HG02571 (cell line): ENCODE results near the gene CFAP410.

Source experiments
- ATAC-seq: cut with Tn5 transposase; IDR thresholded peaks from one replicate; pipeline ENCODE4 v1.9.1; 2021; ENCODE audit warnings: mild to moderate bottlenecking, moderate library complexity; ENCODE audit not compliant: unreplicated experiment

Gene CFAP410

DNA sequence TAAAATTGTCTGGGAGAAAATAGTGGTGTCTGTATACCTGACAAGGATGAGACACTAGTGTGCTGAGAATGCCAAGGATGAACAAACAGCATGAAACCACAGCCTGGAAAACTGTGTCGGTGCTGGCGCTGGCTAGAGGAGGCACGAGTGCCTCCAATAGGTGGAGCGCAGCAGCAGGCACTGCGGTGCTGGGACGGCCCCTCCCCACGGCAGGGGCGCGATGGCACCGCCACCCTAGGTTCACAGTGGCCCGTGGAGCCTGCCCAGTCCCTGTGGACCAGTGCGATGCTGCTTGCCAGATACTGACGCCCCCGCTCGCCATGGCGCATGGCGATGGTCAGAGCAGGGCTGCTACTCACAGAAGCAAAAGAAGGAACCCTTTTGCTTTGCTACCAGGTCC is 6.8 kb downstream of the CFAP410 start:
- ATAC-seq, result no peak

DNA sequence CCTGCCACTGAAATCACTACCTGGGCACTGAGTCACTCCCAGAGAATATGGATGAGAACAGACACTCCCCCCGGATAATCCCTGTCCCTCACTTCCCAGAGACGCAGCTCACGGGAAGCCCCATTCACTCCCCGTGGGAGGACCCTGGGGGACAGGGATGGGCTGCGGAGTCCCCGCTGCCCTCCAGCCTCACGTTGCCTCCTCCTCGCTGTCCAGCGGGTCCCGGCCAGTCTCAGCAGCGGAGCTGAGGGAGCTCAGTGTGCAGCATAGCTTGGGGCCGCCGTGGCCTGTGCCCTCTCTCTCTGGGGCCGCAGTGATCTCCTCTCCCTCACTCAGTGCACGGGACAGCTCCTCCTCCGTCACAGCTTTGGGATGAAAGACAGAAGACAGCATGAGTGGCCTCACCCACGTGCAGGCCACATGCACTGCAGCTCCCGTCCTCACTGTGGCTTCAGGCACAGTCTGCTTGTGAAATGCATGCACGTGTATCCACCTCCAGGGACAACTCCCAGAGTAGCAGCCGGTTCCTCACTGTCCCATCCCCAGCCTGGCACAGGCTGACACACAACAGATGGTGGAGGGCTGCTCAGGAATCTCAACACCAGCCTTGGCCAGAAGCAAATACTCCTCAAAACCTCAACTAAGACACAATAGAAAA is 7.4 kb downstream of the CFAP410 start:
- no peak for ATAC-seq

DNA sequence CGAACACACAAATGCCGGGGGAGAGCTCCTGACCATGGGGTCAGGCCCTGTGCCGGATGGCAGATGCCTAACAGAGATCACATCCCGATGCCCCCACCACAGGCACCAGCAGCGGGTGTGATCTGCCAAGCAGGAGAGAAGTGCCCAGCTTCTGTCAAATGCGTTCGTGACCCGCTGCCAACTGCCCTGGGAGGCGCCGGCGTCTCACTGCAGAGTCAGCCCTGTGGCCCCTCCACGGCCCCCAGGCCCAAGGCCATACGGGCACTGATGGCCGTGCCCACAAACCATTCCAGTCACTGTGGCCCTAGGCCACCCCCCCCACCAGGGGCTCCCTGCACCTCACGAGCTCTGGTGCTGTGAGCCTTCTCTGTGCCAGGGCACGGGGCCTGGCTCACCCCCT is 8.0 kb downstream of the CFAP410 start:
- no peak for ATAC-seq

- no peak for ATAC-seq
These were observed 8.5 kb downstream of the CFAP410 start for GRCh38 chr21:44330698-44331097.

DNA sequence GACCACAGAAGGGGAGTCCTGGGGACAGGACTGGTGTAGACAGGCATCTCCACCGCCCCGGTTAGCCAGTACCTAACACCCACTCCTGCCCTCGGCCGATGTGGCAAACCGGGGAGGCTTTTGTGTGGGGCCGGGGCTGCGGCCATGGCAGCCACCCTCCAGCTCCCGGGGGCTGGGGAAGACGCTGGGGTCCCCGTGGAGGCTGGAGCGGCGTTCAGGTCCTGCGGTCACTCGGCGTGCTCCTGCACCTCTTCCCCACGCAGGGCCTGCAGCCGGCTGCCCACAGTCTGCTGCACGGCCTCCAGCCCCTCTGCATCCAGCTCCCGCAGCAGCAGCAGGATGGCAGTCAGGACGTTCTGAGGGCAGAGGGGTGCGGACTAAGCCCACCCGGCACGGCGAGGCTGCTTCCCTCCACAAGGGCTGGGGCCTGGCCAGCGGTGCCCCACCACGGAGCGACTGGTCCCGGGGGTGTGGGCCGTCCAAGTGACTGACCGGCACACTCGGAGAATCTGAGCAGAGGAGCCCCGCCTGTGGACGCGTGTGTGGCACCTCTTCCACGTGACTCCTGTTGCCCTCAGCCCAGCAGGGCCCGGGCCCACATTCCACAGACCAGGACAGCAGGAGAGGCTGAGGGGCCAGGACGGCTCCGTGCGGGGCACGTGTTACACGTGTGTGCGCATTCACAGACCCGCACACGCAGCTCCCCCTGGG is 9.1 kb downstream of the CFAP410 start:
- no peak for ATAC-seq

GRCh38 chr21:44329086-44329889 is 9.9 kb downstream of the CFAP410 start:
- ATAC-seq, result no peak

DNA sequence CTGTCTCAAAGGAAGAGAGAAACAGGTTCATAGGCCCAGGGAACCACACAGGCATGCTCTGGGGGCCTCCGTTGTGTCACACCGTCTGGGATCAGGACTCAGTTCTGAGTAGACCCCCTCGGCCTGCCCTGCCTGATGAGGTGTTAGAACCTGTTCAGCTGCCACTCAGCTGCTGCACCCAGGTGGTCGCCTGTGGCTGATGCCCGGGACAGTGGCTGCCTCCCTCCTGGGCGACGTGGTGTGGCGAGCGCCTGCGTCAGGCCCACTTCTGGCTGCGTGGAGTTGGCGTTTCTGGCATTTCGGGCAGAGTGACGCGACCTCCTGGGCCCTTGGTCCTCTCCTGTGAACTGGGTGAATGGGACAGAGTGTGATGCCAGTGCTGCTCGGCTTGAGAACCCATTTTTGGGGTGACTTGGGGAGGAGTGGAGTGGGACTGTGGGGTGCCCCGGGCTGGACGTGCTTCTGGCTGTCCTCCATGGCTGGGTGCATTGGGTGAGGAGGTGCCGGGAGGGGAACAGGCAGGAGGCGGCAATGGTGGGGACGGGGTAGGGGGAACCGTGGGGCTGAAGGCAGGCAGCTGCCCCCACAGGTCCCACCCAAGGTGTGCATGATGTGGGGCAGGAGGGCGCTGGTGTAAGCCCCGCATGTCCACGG is 10.8 kb downstream of the CFAP410 start:
- ATAC-seq, result no peak

- ATAC-seq, result no peak
These were observed 11.6 kb downstream of the CFAP410 start for GRCh38 chr21:44327603-44327974.

GRCh38 chr21:44326716-44327602 is 12.2 kb downstream of the CFAP410 start:
- ATAC-seq, result no peak

DNA sequence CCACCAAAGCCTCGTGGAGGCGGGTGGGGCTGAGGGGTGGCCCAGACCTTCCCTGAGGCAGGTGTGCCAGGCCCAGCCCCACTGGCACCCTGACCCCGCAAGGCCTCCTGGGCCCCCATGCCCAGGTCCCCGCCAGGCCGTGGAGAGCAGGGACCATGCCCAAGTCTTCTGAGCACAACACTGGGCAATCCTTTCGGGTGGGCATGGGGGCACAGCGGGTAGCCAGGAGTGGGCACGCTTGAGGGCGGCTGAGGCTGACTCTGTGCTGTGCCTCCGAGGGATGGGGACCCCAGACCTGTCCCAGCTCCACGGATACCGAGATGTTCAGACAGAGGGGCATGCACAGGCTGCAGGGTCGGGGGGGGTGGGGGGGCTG is 12.9 kb downstream of the CFAP410 start:
- ATAC-seq, result no peak

DNA sequence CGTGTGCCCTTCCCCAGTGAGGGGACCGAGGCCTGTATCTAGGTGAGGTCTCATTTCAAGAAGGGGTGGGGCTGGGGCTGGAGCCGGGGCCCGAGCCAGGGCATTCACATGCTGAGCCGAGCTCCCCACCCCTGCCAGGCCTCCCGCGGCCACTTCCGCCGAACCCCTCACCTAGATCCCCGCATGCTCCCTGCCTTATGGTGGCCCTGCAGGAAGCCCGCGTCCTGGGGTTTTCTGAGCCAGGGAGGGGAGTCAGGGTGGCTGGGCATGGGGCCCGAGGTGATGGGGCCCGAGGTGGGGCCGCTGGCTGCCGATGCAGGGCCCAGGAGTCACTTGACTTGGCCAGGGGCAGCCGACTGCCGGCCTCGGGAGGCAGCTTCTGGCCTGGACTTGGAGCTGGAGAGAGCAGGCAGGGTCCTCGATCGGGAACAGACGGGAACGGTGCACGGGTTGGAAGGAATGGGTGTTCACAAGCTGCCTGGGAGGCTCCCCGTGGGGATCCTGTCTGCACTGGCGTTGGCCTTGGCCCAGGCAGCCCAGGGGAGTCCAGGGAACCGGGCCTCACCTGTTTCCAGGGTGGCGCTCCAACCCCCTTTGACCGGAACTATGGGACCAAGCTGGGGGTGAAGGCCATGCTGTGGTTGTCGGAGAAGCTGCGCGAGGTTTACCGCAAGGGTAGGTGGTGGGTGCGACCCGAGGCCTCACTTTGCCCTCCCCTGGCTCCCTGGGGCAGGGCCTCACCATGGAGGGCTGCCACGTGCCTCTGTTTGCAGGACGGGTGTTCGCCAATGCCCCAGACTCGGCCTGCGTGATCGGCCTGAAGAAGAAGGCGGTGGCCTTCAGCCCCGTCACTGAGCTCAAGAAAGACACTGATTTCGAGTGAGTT is 13.6 kb downstream of the CFAP410 start:
- no peak for ATAC-seq

GRCh38 chr21:44324854-44325107 is 14.4 kb downstream of the CFAP410 start:
- ATAC-seq, result no peak

GRCh38 chr21:44324106-44324853 is 14.9 kb downstream of the CFAP410 start:
- ATAC-seq, result no peak

DNA sequence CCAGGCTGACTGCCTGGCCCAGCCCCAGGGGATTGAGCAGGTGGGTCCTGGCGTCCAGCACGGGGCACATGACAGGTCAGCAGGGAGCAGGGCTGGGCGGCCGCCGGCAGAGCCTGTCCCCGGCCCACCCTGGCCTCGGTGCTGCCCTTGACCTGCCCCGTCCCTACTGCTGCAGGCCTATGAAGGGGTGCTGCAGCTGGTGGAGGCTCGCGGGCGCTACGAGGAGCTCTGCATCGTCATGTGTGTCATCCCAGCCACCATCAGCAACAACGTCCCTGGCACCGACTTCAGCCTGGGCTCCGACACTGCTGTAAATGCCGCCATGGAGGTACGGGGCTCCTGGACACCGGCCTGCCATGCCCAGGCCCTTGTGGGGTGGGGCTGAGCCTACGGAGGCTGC is 15.6 kb downstream of the CFAP410 start:
- ATAC-seq, result no peak

GRCh38 chr21:44322621-44323325 is 16.4 kb downstream of the CFAP410 start:
- ATAC-seq, result no peak

GRCh38 chr21:44321846-44322450 is 17.2 kb downstream of the CFAP410 start:
- no peak for ATAC-seq

DNA sequence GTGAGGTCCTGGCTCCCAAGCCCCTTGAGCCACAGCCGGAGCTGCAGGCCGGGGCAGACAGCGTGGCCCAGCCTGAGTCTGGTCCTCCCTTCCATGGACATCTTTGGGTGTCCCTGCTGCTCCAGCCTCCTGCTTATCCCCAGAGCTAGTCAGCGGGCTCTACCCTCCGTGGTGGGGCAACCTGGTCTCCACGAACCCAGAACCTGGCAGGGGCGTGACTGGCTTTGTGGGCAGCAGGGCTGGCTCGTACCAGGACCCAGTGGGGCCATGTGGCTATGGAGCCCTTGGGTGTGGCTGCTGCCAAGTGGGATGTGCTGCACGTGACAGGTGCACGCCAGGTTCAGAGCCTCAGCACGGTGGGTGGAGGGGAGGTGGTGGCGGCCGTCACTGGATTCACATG is 18.3 kb downstream of the CFAP410 start:
- no peak for ATAC-seq

GRCh38 chr21:44319407-44320065 is 19.7 kb downstream of the CFAP410 start:
- ATAC-seq, result no peak
